Heart left ventricle (tissue), 16 donors: ENCODE results near the gene BHLHE40. TPM values are rescaled to one million over a fixed set of nuclear protein-coding genes. Genes with fewer than 3 reads are reported as not detected.

ENCODE experiments used
- ATAC-seq, 4 donors: fragments of 200-7000 bp; cut with Tn5 transposase; one replicate each; pipeline ENCODE4 v1.9.1; 2020 to 2022; ENCODE audit warnings: moderate library complexity in 4 of 4, mild to moderate bottlenecking in 3 of 4, moderate number of reproducible peaks in 1 of 4
- DNase-seq, 5 donors: peaks; one replicate each; pipeline ENCODE4 v3.0.0-alpha.2; 2020
- H3K27ac ChIP-seq, 12 donors: fragments of 200-600 bp; sonication (generic) in 4 of 12; one replicate each; pipeline versions ENCODE4 v1.5.0 to v1.8.0; 2016 to 2022; ENCODE audit warnings: mild to moderate bottlenecking in 2 of 12
- H3K27me3 ChIP-seq, 9 donors: fragments of 200-600 bp; sonication (generic) in 2 of 9; one replicate each; pipeline versions ENCODE4 v1.5.1 to v1.8.0; 2016 to 2022; ENCODE audit warnings: mild to moderate bottlenecking in 3 of 9
- H3K36me3 ChIP-seq, 9 donors: fragments of 200-600 bp; sonication (generic) in 2 of 9; one replicate each; pipeline versions ENCODE4 v1.5.0 to v1.8.0; 2018 to 2022; ENCODE audit warnings: mild to moderate bottlenecking in 2 of 9
- H3K4me1 ChIP-seq, 12 donors: fragments of 200-600 bp; sonication (generic) in 4 of 12; one replicate each; pipeline versions ENCODE4 v1.5.0 to v1.8.0; 2016 to 2022; ENCODE audit warnings: mild to moderate bottlenecking in 3 of 12
- H3K4me3 ChIP-seq, 12 donors: fragments of 200-600 bp; sonication (generic) in 4 of 12; one replicate each; pipeline versions ENCODE4 v1.5.0 to v1.8.0; 2017 to 2022; ENCODE audit warnings: mild to moderate bottlenecking in 9 of 12, moderate library complexity in 4 of 12
- H3K9me3 ChIP-seq, 12 donors: fragments of 200-600 bp; sonication (generic) in 4 of 12; one replicate each; pipeline versions ENCODE4 v1.5.0 to v1.8.0; 2016 to 2022; ENCODE audit warnings: mild to moderate bottlenecking in 1 of 12
- CTCF ChIP-seq, 12 donors: fragments of 200-600 bp; sonication (generic) in 4 of 12; IDR thresholded peaks; one replicate each; pipeline versions ENCODE4 v1.5.0 to v1.8.0; 2018 to 2022; ENCODE audit warnings: antibody characterized with exemption in 12 of 12, mild to moderate bottlenecking in 5 of 12
- POLR2A ChIP-seq, 2 donors: fragments of 450-650 bp; IDR thresholded peaks; one replicate each; pipeline ENCODE4 v1.6.1; 2017; ENCODE audit warnings: antibody characterized with exemption in 2 of 2, mild to moderate bottlenecking in 2 of 2, moderate library complexity in 2 of 2
- WGBS, 4 donors: extraction: QIAGEN DNeasy Blood & Tissue Kit in 2 of 4; methylation state at CpG; one replicate each; pipeline versions ENCODE4 v1.1.5 to v1.1.7; 2013 to 2018; 5-methylcytosine and 5-hydroxymethylcytosine counted together
- intact Hi-C, 10 donors: fragments of 100-400 bp; cut with DNase I; formaldehyde crosslinking; loops; one replicate each; pipeline versions ENCODE4 v1.11.1 to v1.14.2; 2022
- polyA plus RNA-seq, 2 donors: library from polyadenylated mRNA; stranded (reverse); fragments of 200-250 nt; gene quantifications; one replicate each; pipeline ENCODE4 v1.2.3, GENCODE V29; 2013
- total RNA-seq, 9 donors: library from RNA; depleted of rRNA in 2 of 9; stranded (reverse); fragments of >200 nt in 2 of 9; fragmentation: NEBNext Ultra II Directional in 3 of 9; extraction: Animal tissue kit (Norgen Biotek cat#: 25700) in 3 of 9; gene quantifications; one replicate each; pipeline versions ENCODE4 v1.1.0 to v1.2.4, GENCODE V29; 2016 to 2023
- donor health status: ischemic (EF 13 %, LVEDD 7.1; RV severe dilation, severe dysfunction).
- donor health status: healthy with polysubstance abuse.
- donor health status: DM: no; HTN: yes; CAD: no.
- donor health status: DM: no; HTN: no; CAD: no.
- donor health status: ischemic (EF 25% LVEDD 6.9; RV normal size, moderate dysfunction).
- donor health status: ischemic (EF 25% LVEDD 5.7; RV mildly dilated, moderate dysfunction).
- donor health status: healthy.
- donor health status: DM: yes; HTN: yes; CAD: no.
- donor health status: ischemic (EF 35%, LVEDD 5.7; RV mildly dilated, moderate dysfunction).
- donor health status: nonischemic (EF 11% LVEDD 7.7; RV severe dilation, severe dysfunction).
- donor health status: DM: yes; HTN: yes; CAD: no.
- donor health status: PGD.
- donor health status: ischemic (EF 29% LVEDD 5.4; RV normal size, mild dysfunction).
- donor health status: nonischemic (EF 23%, LVEDD 6.1; RV moderate dilation, normal function).

The BHLHE40 gene
- total and polyA plus RNA-seq, 11 donors, result 8.5 to 109 (median 33.8) TPM

GRCh38 chr3:4978204-4978965 lies 852 bp upstream of the BHLHE40 start:
- Histone ChIP-seq H3K27me3 (no peaks in the 10 kb centered on the region), H3K9me3 (no peaks in the 10 kb centered on the region), H3K4me3 (peak overlapping the region; percentile 25 to 100 (median 92)), H3K4me1 (peaks cover 0 to 49% (median 31%) of the 10 kb centered on the region in 12 donors), H3K36me3 (peaks cover 2 to 27% (median 20%) of the 10 kb centered on the region in 9 donors), H3K27ac (peak overlapping the region; percentile 95 to 100 (median 100))
- WGBS, 4 donors, result 0 to 1% (median 0%) methylated on average over 31 to 76 of the region's 76 CpGs
- TF ChIP-seq POLR2A (IDR thresholded peaks at IDR 0.05) (peak in 1 of 2 donors; percentile 50), CTCF (IDR thresholded peaks at IDR 0.05) (peak in 1 of 12 donors; percentile 11)
- ATAC-seq (peak; percentile 75 to 85 (median 77)), DNase-seq (peak; percentile 97 to 99 (median 98))
- intact Hi-C loops, result loop anchor here in 8 of 10 donors (1.0 to 5.0 kb wide), 10 partner anchors 48 to 258 kb away; no protein-coding TSS in a partner anchor

- DNase-seq, result peak; percentile 95 to 98 (median 98)
- no peak for TF ChIP-seq POLR2A (IDR thresholded peaks at IDR 0.05)
- TF ChIP-seq CTCF (IDR thresholded peaks at IDR 0.05), result no peak
- WGBS, 4 donors, result 0 to 1% (median 0%) methylated on average over 14 to 31 of the region's 31 CpGs
- no peaks in the 10 kb centered on the region for H3K9me3 ChIP-seq
- peaks cover 0 to 55% (median 34%) of the 10 kb centered on the region in 12 donors for H3K4me1 ChIP-seq
- peaks cover 2 to 33% (median 27%) of the 10 kb centered on the region in 9 donors for H3K36me3 ChIP-seq
- peak; percentile 68 to 80 (median 74) for ATAC-seq
- intact Hi-C loops, result loop anchor here in 8 of 10 donors (1.0 to 5.0 kb wide), 10 partner anchors 47 to 258 kb away; no protein-coding TSS in a partner anchor
- no peaks in the 10 kb centered on the region for H3K27me3 ChIP-seq
- H3K27ac ChIP-seq, result peak overlapping the region; percentile 95 to 100 (median 100)
- H3K4me3 ChIP-seq, result peak overlapping the region; percentile 19 to 100 (median 92)
Measured at GRCh38 chr3:4978966-4979427, 240 bp upstream of the BHLHE40 start.

- 2 to 4% (median 3%) methylated on average over 27 to 32 of the region's 32 CpGs for WGBS, 4 donors
- DNase-seq, result peak; percentile 94 to 95 (median 94)
- peak overlapping the region; percentile 95 to 100 (median 100) for H3K27ac ChIP-seq
- ATAC-seq, result peak; percentile 3 to 26 (median 16)
- no peaks in the 10 kb centered on the region for H3K9me3 ChIP-seq
- peak overlapping the region; percentile 78 to 100 (median 92) for H3K4me3 ChIP-seq
- H3K27me3 ChIP-seq, result no peaks in the 10 kb centered on the region
- H3K36me3 ChIP-seq, result peaks cover 2 to 47% (median 28%) of the 10 kb centered on the region in 9 donors
- intact Hi-C loops, result loop anchor here in 7 of 10 donors (1.0 to 5.0 kb wide), 6 partner anchors 46 to 268 kb away; partner anchors contain the start of gene EDEM1 (in 1 of the 7)
- TF ChIP-seq CTCF (IDR thresholded peaks at IDR 0.05) (peak; percentile 93 to 99 (median 96)), POLR2A (IDR thresholded peaks at IDR 0.05) (no peak)
- peaks cover 7 to 70% (median 48%) of the 10 kb centered on the region in 12 donors for H3K4me1 ChIP-seq
Measured at GRCh38 chr3:4980229-4981203, 1.3 kb downstream of the BHLHE40 start.
